GM23338 (cell line): ENCODE measurements around the gene TANGO2. TPM values are rescaled to one million over a fixed set of nuclear protein-coding genes. Genes with fewer than 3 reads are reported as not detected.

Experiments used
- ATAC-seq: fragments of 200-7000 bp; cut with Tn5 transposase; 3 replicates; pipeline ENCODE4 v1.9.1; 2020
- DNase-seq: peaks from one replicate; pipeline ENCODE4 v3.0.0-alpha.2; 2015; ENCODE audit warnings: low spot score
- H2AFZ ChIP-seq: fragments of 200-600 bp; sonication (generic); 2 replicates; pipeline ENCODE4 v1.8.0; 2016; ENCODE audit warnings: antibody characterized with exemption, mild to moderate bottlenecking, moderate library complexity
- H3F3A ChIP-seq: fragments of 200-600 bp; sonication (generic); replicated peaks from 2 replicates; pipeline ENCODE4 v1.8.0; 2017; ENCODE audit warnings: antibody characterized with exemption, mixed run types, low read depth
- H3K27ac ChIP-seq: fragments of 200-600 bp; sonication (generic); 2 replicates; pipeline ENCODE4 v1.6.1; 2016; ENCODE audit warnings: low read depth
- H3K27me3 ChIP-seq: fragments of 200-600 bp; sonication (generic); 2 replicates; pipeline ENCODE4 v1.8.0; 2016; ENCODE audit warnings: mild to moderate bottlenecking, mixed run types, moderate library complexity; ENCODE audit not compliant: insufficient read depth
- H3K36me3 ChIP-seq: fragments of 200-600 bp; sonication (generic); 2 replicates; pipeline ENCODE4 v1.8.0; 2016; ENCODE audit warnings: mild to moderate bottlenecking; ENCODE audit not compliant: insufficient read depth
- H3K4me1 ChIP-seq: fragments of 200-600 bp; sonication (generic); 2 replicates; pipeline ENCODE4 v1.8.0; 2016; ENCODE audit warnings: mild to moderate bottlenecking, moderate library complexity; ENCODE audit not compliant: insufficient read depth
- H3K4me2 ChIP-seq: fragments of 200-600 bp; sonication (generic); 2 replicates; pipeline ENCODE4 v1.7.1; 2017; ENCODE audit warnings: mixed run types
- H3K4me3 ChIP-seq: fragments of 200-600 bp; sonication (generic); 2 replicates; pipeline ENCODE4 v1.6.1; 2016; ENCODE audit warnings: mixed run types
- H3K79me2 ChIP-seq: fragments of 200-600 bp; sonication (generic); replicated peaks from 2 replicates; pipeline ENCODE4 v1.8.0; 2017; ENCODE audit warnings: mild to moderate bottlenecking; ENCODE audit not compliant: insufficient read depth
- H3K9me2 ChIP-seq: fragments of 200-600 bp; sonication (generic); 2 replicates; pipeline ENCODE4 v1.8.0; 2017; ENCODE audit not compliant: insufficient read depth
- H4K20me1 ChIP-seq: fragments of 200-600 bp; sonication (generic); replicated peaks from 2 replicates; pipeline ENCODE4 v1.8.0; 2017; ENCODE audit warnings: mild to moderate bottlenecking; ENCODE audit not compliant: insufficient read depth
- H3K27ac Mint-ChIP-seq: 2 replicates; pipeline ENCODE4 v1.8.0; 2020; ENCODE audit warnings: inconsistent platforms, mild to moderate bottlenecking, moderate library complexity, mixed read lengths
- H3K27me3 Mint-ChIP-seq: 3 replicates; pipeline ENCODE4 v1.8.0; 2022; ENCODE audit warnings: low read depth, mild to moderate bottlenecking, moderate library complexity, mixed read lengths, inconsistent platforms; ENCODE audit not compliant: insufficient read depth, poor library complexity
- H3K36me3 Mint-ChIP-seq: 3 replicates; pipeline ENCODE4 v1.8.0; 2021; ENCODE audit warnings: low read depth, mild to moderate bottlenecking, inconsistent platforms, moderate library complexity, mixed read lengths
- H3K4me1 Mint-ChIP-seq: 3 replicates; pipeline ENCODE4 v1.8.0; 2020; ENCODE audit warnings: mild to moderate bottlenecking, inconsistent platforms, mixed read lengths
- H3K4me3 Mint-ChIP-seq: 3 replicates; pipeline ENCODE4 v1.8.0; 2021; ENCODE audit warnings: moderate library complexity, mild to moderate bottlenecking, inconsistent platforms, mixed read lengths
- H3K9me3 Mint-ChIP-seq: 3 replicates; pipeline ENCODE4 v1.8.0; 2020; ENCODE audit warnings: moderate library complexity, mild to moderate bottlenecking, inconsistent platforms, mixed read lengths
- CREB1 ChIP-seq: fragments of 250-450 bp; sonication (Bioruptor Pico); IDR thresholded peaks from 2 replicates; pipeline ENCODE4 v1.5.0; 2020; ENCODE audit warnings: low read depth, mild to moderate bottlenecking, moderate library complexity
- EZH2 ChIP-seq: fragments of 200-600 bp; sonication (generic); IDR thresholded peaks from one replicate; pipeline ENCODE4 v1.8.0; 2017; ENCODE audit warnings: antibody characterized with exemption, mild to moderate bottlenecking, low read depth; ENCODE audit not compliant: unreplicated experiment
- JUNB ChIP-seq: IDR thresholded peaks from one replicate; pipeline ENCODE4 v1.6.1; 2016; ENCODE audit warnings: antibody characterized with exemption; ENCODE audit not compliant: unreplicated experiment
- NANOG ChIP-seq: IDR thresholded peaks from 2 replicates; pipeline ENCODE4 v1.6.1; 2016; ENCODE audit warnings: antibody characterized with exemption, borderline replicate concordance
- ZNF331 ChIP-seq: fragments of 250-450 bp; sonication (Bioruptor Pico); IDR thresholded peaks from 2 replicates; pipeline ENCODE4 v1.5.0; 2020; ENCODE audit warnings: low read depth, mild to moderate bottlenecking, moderate library complexity
- ZNF462 ChIP-seq: fragments of 250-450 bp; sonication (Bioruptor Pico); IDR thresholded peaks from 2 replicates; pipeline ENCODE4 v1.5.0; 2020; ENCODE audit warnings: mild to moderate bottlenecking, moderate library complexity
- polyA plus RNA-seq: library from polyadenylated mRNA; unstranded; fragments of >200 nt; fragmentation: Nextera tagmentation; extraction: Ambion mirVana; gene quantifications from 2 replicates; pipeline ENCODE4 v1.2.1, GENCODE V29; 2016
- total RNA-seq: library from RNA; depleted of rRNA; stranded (reverse); fragments of >200 nt; shearing (Covaris generic); gene quantifications from 2 replicates; pipeline ENCODE4 v1.2.3, GENCODE V29; 2014

Gene TANGO2
- total and polyA plus RNA-seq, 2 experiments from 2014 or later, result 6.9 to 15.0 TPM

- H3K36me3 Mint-ChIP-seq, result peaks cover 21% of the 10 kb centered on the region
- no peak for ATAC-seq
These were observed 47.2 kb upstream of the TANGO2 start for GRCh38 chr22:19973551-19974267.

More at GRCh38 chr22:19973551-19974267, 47.2 kb upstream of the TANGO2 start:
- H3K27me3 Mint-ChIP-seq, result peaks cover 5% of the 10 kb centered on the region
- no peak overlapping the region for H2AFZ ChIP-seq
- H3K4me2 ChIP-seq, result no peak overlapping the region
- TF ChIP-seq CREB1 (CRISPR knock-in tag), result no peak
- TF ChIP-seq EZH2, result no peak
- no peak for TF ChIP-seq NANOG
- TF ChIP-seq ZNF462, result no peak
- no peak for TF ChIP-seq ZNF331 (CRISPR knock-in tag)
- no peak for TF ChIP-seq JUNB
- H3K79me2 ChIP-seq, result no peaks in the 10 kb centered on the region
- peak overlapping the region; percentile 63; the same call in 1 of the 2 replicates for H3K27ac ChIP-seq
- H3K27me3 ChIP-seq, result no peaks in the 10 kb centered on the region
- no peaks in the 10 kb centered on the region for H3K9me2 ChIP-seq
- no peaks in the 10 kb centered on the region for H3K36me3 ChIP-seq
- H3K4me3 ChIP-seq, result no peak overlapping the region
- no peaks in the 10 kb centered on the region; the same call in 1 of the 2 replicates for H4K20me1 ChIP-seq
- H3K9me3 Mint-ChIP-seq, result no peaks in the 10 kb centered on the region
- DNase-seq, result no peak
- H3K27ac Mint-ChIP-seq, result no peak overlapping the region
- H3K4me1 ChIP-seq, result peaks cover 10% of the 10 kb centered on the region
- peaks cover 17% of the 10 kb centered on the region for H3K4me1 Mint-ChIP-seq
- H3K4me3 Mint-ChIP-seq, result no peak overlapping the region
- H3F3A ChIP-seq, result 0 out of 2 replicates have a peak, but pooled peaks cover 3% of the 10 kb centered on the region
